AG08396 (cell line): ENCODE results near the gene IKZF5.
A peak's percentile ranks its signal among the peaks of the same experiment; 100 is the strongest.

ENCODE experiments used
- DNase-seq: peaks from one replicate; pipeline ENCODE4 v3.0.0; 2012; ENCODE audit warnings: low spot score, mixed read lengths

Gene IKZF5

GRCh38 chr10:122980209-122981065 is 28.2 kb downstream of the IKZF5 start, which contains the start of gene PSTK:
TSS of gene PSTK (plus strand) at chr10:122980401. CDS start at chr10:122980480, 79 bp downstream.
- DNase-seq: peak; percentile 98

DNA sequence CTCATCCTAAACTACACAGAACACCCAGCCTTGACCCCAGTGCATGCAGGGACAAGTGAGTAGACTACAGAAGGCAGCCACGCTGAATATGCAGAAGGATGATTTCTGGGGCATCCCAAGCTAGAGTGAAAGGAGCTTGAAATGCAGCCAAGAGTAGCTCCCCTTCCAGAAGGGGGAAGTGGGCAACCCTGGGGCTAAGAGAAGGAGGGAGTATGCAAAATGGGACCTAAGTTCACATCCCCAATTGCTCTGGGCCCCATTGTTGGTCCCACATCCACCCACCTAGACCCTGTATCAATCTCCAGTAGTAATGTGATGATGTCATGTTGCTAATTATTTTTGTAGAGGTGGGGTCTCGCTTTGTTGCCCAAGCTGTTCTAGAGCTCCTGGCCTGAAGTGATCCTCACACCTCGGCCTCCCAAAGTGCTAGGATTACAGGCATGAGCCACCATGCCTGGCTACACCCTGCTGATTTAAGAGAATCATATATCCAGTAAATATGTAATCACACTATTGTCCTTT is 34.0 kb downstream of the IKZF5 start:
- no peak for DNase-seq

GRCh38 chr10:122974023-122974422 is 34.6 kb downstream of the IKZF5 start:
- DNase-seq: no peak

GRCh38 chr10:122968698-122969097 is 39.9 kb downstream of the IKZF5 start:
- DNase-seq: no peak

GRCh38 chr10:122966879-122967278 is 41.7 kb downstream of the IKZF5 start:
- DNase-seq: no peak

GRCh38 chr10:122962405-122962804 is 46.2 kb downstream of the IKZF5 start:
- no peak for DNase-seq

DNA sequence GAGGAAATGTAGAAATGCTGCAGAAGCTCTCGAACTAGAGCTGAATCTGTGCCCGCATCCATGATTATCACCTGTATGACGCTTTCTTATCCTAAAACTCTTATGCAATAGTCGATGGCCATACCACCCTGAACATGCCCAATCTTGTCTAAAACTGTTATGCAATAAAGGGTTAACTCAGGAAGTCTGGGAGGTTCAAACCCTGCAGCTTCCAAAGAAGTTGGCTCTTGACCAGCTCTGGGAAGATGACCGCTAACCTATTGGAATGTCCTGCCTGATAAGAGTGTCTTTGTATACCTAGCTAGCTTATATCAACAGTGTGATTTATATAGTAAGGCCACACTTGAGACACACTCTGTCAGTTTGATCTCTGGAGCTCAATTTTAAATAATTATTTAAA is 51.1 kb downstream of the IKZF5 start:
- DNase-seq: no peak

DNA sequence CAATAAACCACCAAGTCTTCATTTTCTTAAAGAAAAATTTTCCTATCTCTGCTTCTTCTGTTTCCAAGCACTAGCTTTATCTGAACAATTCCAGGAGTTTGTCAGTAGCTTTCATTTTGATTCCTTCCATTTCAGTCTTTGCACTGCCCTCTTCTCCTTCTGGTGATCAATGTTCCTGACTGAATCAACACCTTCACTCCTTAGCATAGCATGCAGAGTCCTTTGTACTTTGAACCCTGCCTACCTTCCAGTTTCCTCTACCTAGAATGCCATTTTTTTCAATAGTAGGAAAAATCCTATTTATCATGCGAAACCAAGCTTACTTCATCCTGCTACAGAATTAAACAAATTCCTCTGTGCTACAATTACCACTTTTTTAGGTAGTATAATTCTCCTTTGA is 52.7 kb downstream of the IKZF5 start:
- no peak for DNase-seq

- no peak for DNase-seq
Observed at GRCh38 chr10:122954731-122955050, 53.9 kb downstream of the IKZF5 start.

GRCh38 chr10:122953902-122954730 is 54.5 kb downstream of the IKZF5 start, which contains the start of gene C10orf88:
TSS of gene C10orf88 (minus strand) at chr10:122954227. CDS start at chr10:122954178, 49 bp downstream.
- peak; percentile 99 for DNase-seq

- no peak for DNase-seq
Observed at GRCh38 chr10:122949296-122949695, 59.3 kb downstream of the IKZF5 start.
